ENCODE results near the gene FAM117B.
A peak's percentile ranks its signal among the peaks of the same experiment; 100 is the strongest.
"Not testable (repeated sequence)": the region's sequence is repeated elsewhere in the genome, so short reads cannot be mapped to it uniquely, and the experiment has no call there.

The FAM117B gene

DNA sequence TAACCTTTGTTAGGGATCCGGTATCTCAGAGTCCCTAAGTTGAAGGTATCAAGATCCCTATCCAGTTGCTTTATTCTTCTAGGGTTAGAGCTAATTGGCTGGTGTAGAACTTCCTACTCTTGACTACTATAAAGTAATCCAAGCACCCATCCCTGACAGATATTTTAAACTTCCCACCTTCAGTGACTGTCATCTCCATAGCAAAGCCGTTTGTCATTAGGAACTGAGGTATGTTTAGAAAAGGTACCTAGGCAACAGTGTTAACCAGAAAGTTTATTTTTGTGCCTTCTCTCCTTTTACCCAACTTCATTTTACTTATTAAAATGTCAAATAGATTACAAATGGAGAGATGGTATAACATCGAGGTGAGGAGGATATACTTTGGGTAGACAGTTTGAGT lies 4.5 kb downstream of the FAM117B start:
- DNase-seq: no peak

DNA sequence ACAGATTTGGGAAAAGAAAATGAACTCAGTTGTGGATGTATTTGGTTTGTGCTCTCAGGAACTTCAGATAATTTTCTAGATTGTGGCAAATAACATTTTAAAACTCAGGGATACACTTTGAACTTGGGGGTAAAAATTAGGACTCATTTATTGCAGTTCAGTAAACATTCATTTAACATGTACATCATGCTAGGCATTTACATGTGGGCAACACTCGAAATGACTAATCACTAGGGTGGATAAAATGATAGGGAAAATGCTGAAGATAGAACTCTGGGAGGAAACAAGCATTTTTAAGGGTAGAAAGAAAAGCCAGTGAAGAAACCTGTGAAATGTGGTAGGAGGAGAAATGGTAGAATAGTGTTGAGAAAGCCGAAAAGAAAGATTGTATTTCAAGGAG lies 7.8 kb downstream of the FAM117B start:
- no peak for DNase-seq

GRCh38 chr2:202643012-202643858 lies 8.5 kb downstream of the FAM117B start:
- DNase-seq: no peak

DNA sequence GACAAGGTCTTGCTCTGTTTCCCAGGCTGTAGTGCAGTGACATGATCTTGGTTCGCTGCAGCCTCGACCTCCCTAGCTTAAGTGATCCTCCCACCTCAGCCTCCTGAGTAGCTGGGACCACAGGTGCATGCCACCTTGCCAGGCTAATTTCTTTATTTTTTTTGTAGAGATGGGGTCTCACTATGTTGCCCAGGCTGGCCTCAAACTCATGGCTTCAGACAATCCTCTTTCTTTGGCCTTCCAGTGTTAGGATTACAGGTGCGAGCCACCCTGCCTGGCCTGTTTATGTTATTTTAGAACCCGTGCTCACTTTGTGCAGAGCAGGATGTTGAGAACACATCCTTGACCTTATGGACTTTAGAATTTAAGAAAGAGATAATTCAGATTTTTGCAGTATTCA lies 17.4 kb downstream of the FAM117B start:
- DNase-seq: no peak

DNA sequence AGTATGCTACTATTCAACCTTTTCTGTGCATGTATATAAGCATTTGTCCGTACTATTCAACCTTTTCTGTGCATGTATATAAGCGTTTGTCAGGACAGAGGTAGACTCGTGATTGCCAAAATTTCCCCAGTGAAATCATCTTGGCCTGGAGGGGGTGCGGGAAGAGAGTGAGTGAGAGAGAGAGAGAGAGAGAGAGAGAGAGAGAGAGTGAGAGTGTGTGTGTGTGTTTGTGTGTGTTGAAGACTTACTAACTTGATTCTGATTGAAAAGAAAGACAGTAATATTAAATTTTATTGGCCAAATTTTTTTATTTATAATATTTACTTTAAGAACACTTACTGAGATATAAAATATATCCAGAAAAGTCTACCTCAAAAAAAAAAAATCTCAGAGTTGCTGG lies 19.1 kb downstream of the FAM117B start:
- no peak for DNase-seq

GRCh38 chr2:202657876-202658275 lies 23.1 kb downstream of the FAM117B start:
- no peak for DNase-seq

DNA sequence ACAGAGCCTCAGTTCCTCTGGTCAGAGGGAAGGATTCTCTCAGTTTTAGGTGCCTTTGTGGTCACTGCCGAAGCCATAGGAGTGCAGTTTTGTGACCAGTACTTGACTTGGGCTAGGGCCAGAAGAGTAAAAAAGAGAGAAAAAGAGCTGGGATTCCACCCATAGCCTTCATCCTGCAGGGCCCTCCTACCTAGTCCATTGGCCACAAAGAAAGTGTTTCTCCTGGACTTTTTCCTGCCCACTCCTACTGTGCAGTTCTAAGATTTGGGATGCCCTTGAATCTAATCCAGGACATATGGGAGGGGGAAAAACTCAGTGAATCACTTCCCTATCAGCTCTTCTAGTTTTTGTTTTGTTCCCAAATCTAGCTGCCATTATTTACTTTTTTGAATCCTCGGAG lies 26.0 kb downstream of the FAM117B start:
- no peak for DNase-seq

- DNase-seq: no peak
Observed at GRCh38 chr2:202669841-202670240, 35.1 kb downstream of the FAM117B start.

DNA sequence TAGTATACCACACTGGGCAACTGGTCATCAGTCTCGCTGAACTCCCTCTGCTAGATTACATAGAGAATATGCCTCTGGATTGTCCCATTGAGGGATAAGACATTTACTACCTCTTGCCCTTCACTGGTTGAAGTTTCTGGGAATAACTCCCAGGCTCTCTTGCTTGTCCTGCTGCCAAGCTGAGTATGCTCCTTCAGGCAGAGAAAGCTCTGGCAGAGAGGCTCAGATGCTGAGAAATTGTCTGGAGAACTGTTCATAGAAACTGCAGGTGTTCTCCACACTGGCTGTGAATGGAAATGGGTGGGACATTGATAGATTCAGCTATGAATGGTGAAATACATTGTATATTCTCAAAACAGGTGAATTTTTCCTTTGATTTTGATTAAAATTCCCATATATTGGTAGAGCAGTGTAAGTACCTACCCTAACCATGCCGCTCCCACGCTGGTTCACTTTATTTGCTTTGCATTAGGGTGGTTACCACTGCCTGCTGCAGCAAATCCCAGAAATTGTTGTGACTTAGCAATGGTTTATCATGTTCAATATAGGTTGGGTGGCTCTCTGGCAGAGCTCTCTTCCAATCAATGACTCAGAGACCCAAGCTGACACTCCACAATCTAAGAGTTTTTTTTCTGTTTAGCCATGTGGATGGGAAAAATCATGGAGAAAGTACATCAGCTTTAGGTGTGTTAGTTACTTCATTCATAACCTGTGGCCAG lies 36.7 kb downstream of the FAM117B start:
- DNase-seq: no peak

GRCh38 chr2:202675097-202675496 lies 40.3 kb downstream of the FAM117B start:
- DNase-seq: not testable (repeated sequence)

DNA sequence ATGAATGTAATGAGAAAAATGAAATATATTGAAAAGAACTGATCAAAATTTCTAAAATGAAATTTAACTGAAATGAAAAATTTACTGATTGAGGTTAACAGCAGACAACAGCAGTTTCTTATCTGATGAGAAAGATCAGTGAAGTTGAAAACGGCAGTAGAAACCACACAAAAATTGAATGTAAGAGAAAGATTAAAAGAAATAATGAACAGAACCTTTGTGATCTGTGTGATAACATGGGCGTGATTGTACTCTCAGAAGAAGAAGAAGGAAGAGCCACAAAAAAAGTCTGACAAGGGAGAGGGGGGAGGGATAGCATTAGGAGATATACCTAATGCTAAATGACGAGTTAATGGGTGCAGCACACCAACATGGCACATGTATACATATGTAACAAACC lies 45.2 kb downstream of the FAM117B start:
- no peak for DNase-seq

DNA sequence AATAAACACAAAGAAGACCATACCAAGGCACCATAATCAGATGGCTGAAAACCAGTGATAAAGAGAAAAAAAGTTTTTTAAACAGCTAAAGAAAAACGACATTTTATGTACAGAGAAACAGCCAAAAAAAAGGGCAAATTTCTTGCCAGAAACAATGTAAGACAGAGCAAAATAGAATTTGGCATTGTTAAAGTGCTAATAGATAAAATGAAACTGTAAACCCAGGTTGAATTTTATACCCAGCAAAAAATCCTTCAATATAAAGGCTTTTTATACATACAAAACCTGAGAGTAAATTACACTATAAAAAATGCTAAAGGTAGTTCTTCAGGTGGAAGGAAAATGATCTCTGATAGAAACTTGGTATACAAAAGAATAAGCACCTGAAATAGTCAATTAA lies 45.7 kb downstream of the FAM117B start:
- DNase-seq: no peak

DNA sequence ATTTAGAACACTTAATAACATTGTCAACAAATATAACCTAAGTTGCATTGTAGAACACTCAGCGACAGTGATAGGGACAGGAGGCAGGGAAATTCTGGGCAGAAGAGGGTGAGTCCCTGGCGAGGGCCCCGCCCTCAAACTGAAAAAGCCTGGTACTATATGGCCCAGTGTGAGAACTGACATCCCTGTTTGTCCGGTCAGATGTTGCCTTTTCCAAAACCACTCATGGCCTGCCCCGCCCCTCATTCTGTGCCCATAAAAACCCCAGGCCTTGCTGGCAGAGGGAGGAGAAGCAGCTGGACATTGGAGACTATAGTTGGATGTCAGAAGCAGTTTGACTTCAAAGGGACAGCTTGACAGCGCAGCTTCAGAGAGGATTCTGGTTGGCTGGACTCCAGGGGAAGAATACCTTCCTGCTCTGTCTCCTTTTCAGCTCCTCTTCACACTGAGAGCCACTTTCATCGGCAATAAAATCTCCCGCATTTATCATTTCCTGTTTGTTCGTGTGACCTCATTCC lies 47.0 kb downstream of the FAM117B start:
- peak; percentile 19 for DNase-seq

DNA sequence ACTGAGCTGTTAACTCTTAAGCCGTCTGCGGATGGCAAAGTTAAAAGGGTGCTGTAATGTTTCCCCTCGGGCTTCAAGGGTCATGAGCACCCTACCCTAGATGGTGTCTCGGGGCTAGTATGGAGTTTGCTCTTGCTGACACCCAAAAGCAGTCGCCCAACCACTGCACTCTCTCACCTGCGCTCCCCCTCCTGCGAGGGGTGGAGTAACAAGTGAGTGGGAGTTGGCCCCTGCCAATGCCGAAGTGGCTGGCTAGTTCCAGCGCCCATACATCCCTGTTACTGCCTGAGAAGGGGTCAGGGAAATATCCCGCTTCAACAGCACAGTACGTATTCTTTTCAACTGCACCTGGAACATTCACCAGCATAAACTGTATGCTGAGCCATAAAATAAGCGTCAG lies 47.5 kb downstream of the FAM117B start:
- DNase-seq: no peak

GRCh38 chr2:202687276-202687675 lies 52.5 kb downstream of the FAM117B start:
- peak; percentile 5 for DNase-seq

DNA sequence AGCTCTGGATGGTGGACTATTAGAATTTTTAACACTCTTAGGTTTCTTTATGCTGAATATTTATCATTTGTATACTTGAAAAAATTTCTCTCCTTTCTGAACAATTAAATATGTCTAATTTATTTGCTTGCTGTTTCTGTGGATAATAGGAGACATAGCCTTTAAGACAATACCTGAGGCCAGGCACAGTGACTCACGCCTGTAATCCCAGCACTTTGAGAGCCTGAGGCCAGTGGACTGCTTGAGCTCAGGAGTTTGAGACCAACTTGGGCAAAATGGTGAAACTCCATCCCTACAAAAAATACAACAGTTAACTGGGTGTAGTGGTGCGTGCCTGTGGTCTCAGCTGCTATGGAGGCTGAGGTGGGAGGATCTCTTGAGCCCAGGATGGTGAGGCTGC lies 54.7 kb downstream of the FAM117B start:
- no peak for DNase-seq

- DNase-seq: no peak
Observed at GRCh38 chr2:202689898-202690297, 55.1 kb downstream of the FAM117B start.

DNA sequence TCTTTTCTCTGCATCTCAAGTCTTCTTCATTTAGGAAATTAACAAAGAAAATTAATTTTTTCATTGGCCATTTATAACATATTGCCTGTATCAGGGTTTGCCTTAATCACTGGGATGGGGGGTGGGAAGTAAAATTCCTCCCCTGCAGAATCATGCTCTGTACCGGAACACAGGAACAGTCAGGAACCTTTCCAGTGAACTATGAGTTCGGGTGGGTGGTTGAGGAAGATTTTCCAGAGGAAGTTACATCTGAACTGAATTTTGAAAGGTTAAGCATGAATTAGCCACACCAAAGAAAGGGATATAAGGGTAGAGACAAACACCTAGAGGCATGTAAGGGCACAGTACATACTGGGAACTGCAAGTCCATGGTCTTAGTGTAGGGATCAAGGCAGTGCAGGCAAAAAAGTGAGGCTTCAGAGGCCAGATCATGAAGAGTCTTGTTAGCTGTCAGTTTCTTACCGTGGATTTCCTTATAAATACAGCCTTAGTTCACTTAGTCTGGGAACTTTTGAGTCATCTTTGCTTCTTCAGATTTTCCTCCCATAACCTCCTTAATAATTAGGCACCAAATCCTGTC lies 55.6 kb downstream of the FAM117B start:
- no peak for DNase-seq

- DNase-seq: no peak
Observed at GRCh38 chr2:202693503-202693902, 58.7 kb downstream of the FAM117B start.

DNA sequence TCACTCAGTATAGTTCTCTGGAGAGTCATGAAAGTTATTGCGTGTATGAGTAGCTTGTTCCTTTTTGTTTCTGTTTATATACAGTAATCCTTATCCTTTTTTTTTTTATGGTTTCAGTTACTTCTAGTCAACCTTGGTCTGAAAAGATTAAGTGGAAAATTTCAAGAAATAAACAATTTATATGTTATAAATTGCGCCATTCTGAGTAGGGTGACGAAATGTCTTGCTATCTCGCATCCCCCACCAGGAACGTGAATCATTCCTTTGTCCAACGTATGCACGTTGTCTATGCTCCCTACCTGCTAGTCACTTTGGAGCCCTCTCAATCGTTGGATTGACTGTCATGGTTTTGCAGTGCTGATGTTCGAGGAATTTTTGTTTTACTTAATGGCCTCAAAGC lies 60.4 kb downstream of the FAM117B start:
- no peak for DNase-seq

GRCh38 chr2:202700075-202700901 lies 65.5 kb downstream of the FAM117B start:
- no peak for DNase-seq

DNA sequence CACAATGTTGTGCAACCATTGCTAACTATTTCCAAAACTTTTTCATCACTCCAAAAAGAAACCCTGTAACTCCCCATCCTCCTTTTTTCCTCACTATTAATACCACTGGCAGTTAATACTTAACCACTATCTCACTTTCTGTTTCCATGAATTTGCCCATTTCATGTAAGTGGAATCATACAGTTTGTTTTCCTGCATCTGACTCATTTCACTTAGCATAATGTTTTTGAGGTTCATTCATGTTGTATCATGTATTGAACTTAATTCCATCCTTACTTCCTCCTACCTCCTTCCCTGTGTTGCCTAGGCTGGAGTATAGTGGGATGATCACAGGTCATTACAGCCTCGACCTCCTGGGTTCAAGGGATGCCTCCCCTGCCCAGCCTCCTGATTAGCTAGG lies 68.3 kb downstream of the FAM117B start:
- DNase-seq: peak; percentile 4

- no peak for DNase-seq
Observed at GRCh38 chr2:202704248-202704647, 69.5 kb downstream of the FAM117B start.

Data from DMS53 (cell line).